Lung microvascular endothelial cell (primary cell): ENCODE data around the gene METTL15. TPM values are rescaled to one million over a fixed set of nuclear protein-coding genes. Genes with fewer than 3 reads are reported as not detected.
"Not testable (repeated sequence)": the region's sequence is repeated elsewhere in the genome, so short reads cannot be mapped to it uniquely, and the experiment has no call there.

Experiments used
- DNase-seq, 2 donors: peaks; one replicate each; pipeline versions ENCODE4 v3.0.0 to v3.0.0-alpha.2; 2010; ENCODE audit warnings: low read depth in 2 of 2
- total RNA-seq: library from RNA; depleted of rRNA; stranded (reverse); fragments of >200 nt; gene quantifications from 2 replicates; pipeline ENCODE4 v1.2.1, GENCODE V29; 2014

METTL15 gene
- total RNA-seq, 1 donor from 2014 or later: 6.9 TPM

DNA sequence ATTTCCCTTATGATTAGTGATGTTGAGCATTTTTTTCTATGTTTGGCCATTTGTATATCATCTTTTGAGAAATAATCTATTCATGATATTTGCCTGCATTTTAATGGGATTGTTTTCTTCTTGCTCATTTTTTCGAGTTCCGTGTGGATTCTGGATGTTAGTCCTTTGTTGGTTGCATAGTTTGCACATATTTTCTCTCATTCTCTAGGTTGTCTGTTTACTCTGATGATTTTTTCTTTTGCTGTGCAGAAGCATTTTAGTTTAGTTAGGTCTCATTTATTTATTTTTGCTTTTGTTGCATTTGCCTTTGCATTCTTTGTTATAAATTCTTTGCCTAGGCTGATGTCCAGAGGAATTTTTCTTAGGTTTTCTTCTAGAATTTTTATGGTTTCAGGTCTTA is 87.3 kb downstream of the METTL15 start:
- no peak for DNase-seq

DNA sequence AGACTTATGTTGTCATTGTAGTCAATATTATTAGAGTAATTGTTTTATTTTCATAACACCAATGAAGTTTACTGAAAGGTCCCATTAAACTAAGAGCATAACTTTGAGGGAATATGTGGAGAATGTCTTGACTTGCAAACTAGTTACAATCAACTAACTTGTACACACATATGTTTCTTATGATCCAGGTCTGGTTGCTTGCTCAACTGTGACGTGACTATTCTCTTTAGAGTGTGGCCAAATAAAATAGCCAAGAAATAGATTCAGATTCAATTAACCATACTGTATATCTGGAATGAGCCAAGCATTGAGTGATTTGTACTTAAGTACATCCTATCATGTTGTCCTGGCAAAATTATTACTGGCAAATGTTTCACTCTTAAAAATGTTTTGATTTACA is 101.7 kb downstream of the METTL15 start:
- DNase-seq: no peak

DNA sequence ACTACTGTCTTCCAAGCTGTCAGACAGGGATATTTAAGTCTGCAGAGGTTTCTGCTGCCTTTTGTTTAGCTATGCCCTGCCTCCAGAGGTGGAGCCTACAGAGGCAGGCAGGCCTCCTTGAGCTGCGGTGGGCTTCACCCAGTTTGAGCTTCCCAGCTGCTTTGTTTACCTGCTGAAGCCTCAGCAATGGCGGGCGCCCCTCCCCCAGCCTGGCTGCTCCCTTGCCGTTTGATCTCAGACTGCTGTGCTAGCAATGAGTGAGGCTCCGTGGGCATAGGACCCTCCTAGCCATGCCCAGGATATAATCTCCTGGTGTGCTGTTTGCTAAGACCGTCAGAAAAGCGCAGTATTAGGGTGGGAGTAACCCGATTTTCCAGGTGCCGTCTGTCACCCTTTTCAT is 113.9 kb downstream of the METTL15 start:
- not testable (repeated sequence) for DNase-seq

DNA sequence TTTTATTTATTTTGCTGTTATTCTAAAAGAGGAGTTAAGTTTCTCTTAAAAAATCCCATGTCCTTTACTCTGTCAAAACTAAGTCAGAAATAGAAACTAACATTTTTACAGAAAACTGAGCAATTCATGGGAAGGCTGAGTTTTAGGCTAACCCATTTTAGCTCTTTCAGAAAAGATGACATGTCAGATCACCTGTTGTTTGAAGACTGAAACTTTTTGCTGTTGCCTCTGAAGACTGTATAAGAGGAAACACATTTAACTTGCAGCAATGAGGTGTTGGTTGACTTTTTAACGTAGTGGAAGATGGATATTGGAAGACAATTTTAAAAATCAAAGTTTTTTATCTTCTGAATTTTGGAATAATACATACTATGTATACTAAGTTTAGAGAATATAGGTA is 115.4 kb downstream of the METTL15 start:
- DNase-seq: no peak

DNA sequence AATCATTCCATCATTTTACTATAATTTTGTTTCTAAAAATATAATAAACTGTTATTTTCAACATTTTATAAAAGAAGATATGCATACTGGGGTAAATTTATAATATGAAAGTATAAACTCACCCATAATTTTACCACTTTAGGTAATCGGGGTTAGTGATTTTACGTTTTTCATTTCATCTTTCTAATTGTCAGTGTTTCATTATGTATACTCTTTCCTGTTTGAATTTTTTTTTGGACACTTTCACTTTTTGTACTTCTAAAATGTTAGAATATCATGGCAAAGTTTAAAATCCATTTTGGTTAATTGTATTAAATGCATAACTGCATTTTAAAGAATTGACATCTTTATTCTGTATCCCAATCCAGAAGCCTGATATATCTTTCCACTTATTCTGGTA is 115.8 kb downstream of the METTL15 start:
- DNase-seq: no peak

DNA sequence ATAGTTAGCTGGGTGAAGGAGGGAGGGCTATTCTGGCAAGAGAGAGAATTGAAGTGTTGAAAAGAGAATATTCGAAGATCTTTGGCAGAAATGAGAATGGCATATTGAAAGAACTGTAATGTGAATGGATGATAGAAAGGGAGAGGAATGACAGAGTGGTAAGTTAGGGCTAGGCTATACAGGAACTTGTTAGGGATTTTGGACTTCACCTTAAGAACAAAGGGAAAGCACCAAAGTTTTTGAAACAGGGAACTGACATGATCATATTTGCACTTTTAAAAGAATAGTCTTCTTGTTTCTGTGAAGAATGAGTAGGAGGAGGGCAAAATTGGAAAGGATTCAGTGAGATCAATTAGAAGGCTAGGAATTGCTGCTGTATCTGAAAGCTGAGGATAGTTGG is 119.3 kb downstream of the METTL15 start:
- no peak for DNase-seq

DNA sequence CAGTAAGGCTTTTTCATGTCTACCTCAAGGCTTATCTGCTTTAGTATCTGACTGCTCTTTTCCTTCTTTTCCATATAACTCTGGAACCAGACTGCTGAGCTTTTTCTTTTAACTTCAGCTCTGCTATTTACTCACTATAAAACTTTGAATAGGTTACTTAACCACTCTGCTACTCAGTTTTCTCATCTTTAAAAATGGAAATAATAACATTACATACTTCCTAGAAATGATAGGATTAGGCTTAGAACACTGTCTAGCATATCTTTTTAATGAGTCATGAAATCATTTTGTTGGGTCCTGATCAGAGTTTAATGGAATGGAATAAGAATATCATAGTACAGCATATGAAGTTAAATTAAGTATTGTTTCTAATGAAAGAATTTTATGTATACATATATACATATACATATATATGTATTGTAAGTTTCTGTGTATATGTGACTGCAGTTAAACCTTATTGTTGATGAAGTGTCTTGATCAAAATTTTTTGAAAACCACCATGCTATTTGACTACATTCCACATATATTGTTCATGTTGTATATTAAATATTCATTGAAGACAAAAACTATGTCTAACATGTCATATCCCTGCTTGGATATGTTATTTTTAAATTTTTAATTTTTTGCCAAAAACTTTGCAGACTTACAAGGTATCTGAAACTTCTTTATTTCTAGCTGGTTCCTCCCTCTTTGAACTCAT is 120.2 kb downstream of the METTL15 start:
- DNase-seq: peak; percentile 3 to 5

DNA sequence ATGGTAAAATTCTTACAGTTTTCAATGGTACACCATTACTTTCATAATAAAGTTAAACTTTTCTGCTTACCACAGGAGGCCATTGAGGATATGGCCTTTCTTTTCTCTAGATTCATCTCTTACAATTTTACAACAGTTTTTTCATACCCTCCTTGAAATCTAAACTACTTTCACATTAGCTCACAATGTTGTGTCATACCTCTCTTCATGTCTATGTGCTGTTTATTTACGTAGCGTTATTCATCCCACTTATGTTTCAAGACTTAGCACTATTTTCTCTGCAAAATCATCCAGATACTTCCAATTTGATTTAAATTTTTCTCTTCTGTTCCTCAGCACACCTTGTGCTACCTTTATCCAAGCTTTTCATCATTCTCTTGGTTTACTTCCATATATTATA is 123.3 kb downstream of the METTL15 start:
- no peak for DNase-seq

DNA sequence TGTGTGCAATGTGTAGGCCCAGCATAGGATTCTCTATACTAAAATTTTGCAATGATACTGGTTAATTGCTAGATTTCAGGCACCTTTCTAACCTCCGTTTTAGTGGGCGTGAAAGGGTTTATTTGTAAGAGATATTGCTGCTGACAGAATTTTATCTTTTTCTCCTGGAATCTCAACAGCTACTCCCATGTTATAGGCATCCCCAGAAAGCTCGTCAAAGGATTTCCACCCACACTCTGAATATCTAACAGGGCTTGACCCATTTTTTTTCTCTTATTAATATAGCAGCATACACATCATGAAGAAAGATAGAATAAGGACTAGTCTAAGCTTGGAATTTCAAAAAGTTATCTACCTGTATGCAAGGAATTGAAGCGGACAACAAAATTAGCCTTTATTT is 124.5 kb downstream of the METTL15 start:
- DNase-seq: no peak

DNA sequence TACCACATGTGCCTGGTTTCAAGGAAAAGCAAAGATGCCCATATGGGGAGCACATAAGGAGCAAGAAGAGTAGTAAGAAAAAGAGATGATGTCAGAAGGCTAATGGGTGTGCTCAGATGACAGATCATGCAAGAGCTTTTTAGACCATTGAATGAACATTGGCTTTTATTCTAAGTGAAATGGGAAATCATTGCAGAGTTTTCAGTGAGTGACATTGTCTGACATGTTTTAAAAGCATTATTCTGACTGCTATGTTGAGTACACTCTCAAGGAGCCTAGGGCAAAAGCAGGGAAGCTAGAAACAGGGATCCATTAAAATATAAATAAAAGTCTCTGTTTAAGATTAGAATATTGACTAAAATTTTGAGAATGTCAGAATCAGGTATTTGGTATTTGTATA is 133.6 kb downstream of the METTL15 start:
- DNase-seq: no peak

DNA sequence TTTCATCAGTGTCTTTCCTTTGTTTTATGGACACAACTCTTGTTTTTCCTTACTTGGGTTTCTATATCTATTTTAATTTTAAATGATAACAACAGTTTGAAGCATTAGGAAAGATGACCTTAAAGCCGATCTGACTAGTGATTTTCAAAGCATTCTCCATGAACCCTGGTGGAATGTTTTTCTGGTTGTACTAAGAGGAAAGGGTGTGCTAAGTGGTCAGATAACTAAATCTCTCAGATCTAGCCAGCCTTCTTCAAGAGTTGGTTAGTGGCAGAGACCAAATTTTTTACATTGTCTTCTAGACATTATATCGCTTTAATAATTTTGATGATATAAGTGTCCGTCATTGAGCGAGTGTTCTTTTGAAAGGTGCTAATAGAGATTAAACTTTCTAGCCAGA is 134.4 kb downstream of the METTL15 start:
- no peak for DNase-seq

DNA sequence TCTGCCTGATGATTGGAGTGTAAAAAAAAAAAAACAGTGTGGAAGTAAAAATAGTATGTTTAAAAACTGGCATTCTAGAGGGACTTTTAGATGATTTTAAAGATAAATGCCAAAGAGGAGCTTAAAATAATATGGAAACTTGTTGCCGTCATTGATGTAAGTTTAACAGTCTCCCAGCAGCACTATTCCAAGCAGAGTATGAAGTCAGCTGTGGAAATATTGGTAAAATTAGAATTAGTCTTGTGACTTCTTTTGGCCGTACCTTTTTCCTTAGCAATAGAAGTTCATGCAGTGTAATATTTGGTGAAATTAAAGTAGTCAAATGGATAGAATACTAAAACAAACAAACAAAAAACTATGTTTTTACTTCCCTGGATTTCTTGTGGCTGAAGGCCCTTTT is 134.9 kb downstream of the METTL15 start:
- DNase-seq: no peak

DNA sequence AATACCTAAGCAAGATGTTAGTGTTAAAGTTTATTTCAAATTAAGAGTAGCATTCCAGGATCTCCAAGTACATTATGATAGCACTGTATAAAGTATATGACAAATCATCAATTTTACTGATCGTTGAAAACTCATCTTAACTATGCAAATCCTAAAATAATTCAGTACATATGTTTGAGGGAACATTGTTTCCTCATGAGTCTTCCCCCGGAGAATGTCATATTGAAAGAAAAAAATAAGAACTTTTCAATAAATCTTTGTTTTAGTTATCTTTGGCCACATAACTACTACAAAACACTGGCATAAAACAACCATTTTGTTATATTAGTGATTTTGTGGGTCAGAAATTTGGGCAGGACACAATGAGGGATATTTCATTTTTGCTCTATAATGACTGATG is 135.4 kb downstream of the METTL15 start:
- no peak for DNase-seq

DNA sequence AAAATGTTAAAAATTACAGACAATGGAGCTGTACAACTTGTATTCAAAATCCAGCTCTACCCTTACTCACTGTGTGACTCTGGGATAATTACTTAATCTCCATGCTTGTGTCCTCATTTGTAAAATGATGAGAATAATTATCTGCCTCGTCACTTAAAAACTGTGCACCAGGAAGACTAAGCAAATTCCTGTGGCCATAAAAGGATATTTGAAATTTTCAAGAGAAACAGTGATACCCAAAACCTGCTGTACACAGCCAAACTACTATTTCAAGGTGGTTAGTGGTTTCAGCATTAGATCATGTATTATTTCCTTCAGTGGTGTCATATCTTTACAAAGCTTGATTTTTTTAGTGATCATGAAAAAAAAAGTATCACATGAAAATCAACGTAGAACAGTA is 136.9 kb downstream of the METTL15 start:
- DNase-seq: no peak

DNA sequence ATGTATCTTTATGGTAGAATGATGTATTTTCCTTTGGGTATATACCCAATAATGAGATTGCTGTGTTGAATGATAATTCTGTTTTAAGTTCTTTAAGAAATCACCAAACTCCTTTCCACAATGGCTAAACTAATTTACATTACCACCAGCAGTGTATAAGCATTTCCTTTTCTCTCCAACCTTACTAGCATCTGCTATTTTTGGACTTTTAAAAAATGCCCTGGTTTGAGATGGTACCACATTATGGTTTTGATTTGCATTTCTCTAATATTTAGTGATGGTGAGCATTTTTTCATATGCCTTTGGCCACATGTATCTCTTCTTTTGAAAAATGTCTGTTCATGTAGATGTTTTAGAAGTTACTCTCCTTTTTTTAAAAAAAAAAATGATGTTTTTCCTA is 142.0 kb downstream of the METTL15 start:
- no peak for DNase-seq

DNA sequence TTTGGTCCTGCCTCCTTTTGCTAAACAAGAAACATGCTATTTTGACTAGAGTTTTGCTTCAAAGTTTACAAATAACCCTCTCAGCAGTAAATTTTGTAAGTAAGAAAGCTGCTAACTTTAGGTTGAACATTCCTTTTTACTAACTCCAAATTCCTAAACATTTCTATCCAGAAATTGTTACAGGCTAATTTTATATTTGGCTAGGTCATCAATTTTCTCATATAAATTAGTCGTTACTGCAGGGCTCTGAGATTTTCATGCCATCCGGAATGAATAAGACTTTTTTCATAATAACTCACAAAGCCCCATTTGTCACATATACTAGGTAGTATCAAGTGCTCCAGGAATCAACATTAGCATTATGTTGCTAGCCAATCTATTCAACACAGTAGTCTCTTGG is 143.1 kb downstream of the METTL15 start:
- no peak for DNase-seq

DNA sequence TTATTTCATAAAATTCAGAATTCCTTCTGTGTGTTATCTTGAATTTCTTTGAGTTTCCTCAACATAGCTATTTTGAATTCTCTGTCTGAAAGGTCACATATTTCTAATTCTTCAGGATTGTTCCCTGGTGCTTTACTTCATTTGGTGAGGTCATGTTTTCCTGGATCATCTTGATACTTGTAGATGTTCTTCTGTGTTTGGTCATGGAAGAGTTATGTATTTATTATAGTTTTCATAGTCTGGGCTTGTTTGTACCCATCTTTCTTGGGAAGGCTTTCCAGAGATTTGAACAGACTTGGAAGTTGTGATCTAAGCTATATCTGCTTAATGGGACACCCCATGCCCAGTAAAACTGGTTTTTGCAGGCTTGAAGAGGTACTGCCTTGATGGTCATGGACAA is 149.6 kb downstream of the METTL15 start:
- no peak for DNase-seq

DNA sequence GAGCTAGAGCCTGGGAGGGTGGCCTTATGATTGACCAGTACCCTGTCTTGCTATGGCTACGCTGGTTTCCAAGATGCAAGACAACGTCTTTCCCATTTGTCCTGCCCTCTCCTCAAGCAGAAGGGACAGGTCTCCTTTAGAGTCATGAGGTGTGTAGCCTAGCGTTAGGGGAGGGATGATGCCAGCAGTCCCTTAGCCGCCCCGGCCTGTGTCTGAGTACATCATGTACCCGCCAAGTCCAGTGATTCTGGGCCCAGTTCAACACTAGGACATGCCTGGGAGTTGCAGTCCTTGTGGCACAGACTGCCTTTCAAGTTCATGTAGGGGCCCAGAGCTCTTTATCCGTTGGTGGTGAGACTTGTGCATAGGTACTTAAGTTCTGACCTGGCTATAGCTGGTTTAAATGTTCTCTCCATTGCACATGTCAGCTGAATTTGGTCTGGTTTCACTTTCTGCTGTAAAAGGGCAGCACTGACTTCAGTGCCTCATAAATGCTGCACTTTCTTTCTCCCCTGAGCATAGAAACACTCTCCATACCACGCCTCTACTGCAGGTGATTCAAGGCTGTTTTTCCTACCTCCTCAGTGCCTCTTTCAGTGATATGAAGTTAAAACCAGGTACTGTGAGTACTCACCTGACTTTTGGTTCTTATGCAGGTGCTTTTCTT is 151.1 kb downstream of the METTL15 start:
- DNase-seq: no peak

DNA sequence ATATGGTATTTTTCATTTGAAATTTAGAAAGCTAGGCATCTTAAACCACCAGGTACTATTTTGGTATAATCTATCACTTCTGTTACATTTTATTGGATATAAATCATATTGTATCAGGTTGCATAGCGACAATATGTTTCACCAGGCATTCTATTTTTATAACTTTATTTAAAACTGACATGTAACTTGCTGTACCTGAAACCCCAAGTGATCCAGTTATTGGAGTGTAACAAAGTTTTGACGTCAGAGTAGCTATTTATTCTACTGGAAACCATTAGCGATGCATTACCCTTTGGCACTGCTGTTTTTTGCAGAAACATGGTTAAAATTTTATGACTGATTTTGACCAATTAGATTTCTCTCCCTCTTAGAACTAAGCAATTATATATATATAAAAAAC is 160.7 kb downstream of the METTL15 start:
- DNase-seq: no peak

DNA sequence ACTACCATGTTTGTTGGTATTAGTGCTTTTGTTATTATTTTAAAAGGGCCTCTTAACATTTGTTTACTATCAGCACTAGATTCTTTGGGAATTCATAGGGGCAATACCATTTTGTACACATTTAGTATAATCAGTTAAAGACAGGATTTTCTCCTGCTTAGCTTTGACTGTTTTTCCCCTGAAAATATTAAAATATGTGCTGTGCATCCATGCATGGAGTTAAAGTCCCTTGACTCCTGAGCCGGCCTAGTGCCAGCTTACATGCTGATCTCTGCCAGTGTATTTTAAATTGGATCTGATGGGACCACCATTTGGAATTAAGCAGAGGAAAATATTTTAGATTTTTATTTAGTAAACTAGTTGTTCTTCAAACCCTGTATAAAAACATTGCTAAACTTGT is 161.4 kb downstream of the METTL15 start:
- DNase-seq: no peak

DNA sequence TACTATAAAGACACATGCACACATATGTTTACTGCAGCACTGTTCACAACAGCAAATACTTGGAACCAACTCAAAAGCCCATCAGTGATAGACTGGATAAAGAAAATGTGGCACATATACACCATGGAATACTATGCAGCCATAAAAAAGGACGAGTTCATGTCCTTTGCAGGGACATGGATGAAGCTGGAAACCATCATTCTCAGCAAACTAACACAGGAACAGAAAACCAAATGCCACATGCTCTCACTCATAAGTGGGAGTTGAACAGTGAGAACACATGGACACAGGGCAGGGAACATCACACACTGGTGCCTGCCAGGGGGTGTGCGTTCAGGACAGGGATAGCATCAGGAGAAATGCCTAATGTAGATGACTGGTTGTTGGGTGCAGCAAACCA is 164.1 kb downstream of the METTL15 start:
- not testable (repeated sequence) for DNase-seq

DNA sequence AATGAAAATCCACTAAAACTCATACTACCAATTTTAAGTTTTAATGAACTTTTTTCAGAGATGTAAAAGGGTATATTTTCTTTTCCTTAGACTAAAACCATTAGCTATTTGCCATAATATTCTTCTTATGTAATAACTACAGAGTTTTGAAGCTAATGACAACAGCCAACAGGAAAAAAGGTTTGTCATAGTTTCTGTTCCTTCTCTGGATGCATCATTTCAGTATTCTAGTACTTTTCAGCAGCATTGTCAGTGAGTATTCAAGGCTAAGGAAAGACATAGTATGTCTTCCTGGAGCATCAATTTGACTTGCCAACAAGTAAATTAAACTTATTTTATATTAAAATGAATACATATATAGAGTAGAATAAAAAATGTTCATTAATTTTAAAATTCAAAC is 166.0 kb downstream of the METTL15 start:
- DNase-seq: no peak

DNA sequence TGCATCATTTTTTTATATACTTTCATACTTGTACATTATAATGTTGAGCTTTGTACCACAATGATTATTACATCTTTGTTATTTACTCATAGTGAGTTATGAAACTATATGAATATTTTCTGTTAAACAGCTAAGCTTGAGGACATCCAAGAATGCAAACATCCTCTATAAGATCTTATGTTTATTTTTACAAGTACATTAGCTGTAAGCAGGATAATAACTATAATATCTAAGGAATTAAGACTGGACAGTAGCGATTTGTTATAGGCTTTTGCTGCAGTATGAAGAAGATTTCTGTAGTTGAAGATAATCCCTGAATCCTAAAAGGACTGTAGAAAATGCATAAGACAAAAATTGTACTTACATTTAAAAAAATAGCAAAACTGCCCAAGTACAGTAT is 176.0 kb downstream of the METTL15 start:
- DNase-seq: no peak

DNA sequence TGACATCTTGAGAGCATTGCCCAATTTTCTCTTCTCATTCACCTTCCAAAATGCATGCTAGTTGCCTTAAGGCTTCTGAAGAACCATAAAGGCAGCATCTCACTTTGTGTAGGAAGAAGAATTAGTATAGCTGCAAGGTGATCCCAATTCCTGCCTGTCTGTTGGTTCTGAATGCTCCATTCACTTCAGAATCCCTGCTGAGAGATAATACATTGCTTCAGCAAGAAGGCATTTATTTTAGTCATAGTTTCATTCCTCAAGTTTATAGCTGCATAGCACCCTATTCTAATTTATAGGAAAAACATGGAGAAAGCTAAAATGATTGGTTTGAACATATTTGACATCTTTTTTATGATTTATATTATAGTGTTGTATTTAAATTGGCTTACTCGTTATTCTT is 181.3 kb downstream of the METTL15 start:
- DNase-seq: no peak
